Upper lobe of left lung (tissue), 4 donors: Measurements from ENCODE around the gene PYROXD2.

ENCODE experiments used
- EP300 ChIP-seq, 4 donors: sonication (generic); formaldehyde crosslinking; IDR thresholded peaks; one replicate each; pipeline ENCODE4 v1.5.1; 2017; ENCODE audit warnings: antibody characterized with exemption in 4 of 4, control low read depth in 2 of 4
- POLR2A ChIP-seq, 4 donors: fragments of 450-650 bp; IDR thresholded peaks; one replicate each; pipeline ENCODE4 v1.5.1; 2016 to 2017; ENCODE audit warnings: antibody characterized with exemption in 4 of 4, mild to moderate bottlenecking in 2 of 4
- POLR2AphosphoS5 ChIP-seq, 2 donors: sonication (generic); formaldehyde crosslinking; IDR thresholded peaks; one replicate each; pipeline ENCODE4 v1.5.1; 2017; ENCODE audit warnings: antibody characterized with exemption in 2 of 2
- TF ChIP-seq, protein P1 (sequence below), 6 experiments: fragments of 450-650 bp in 4 of 6; fragments of 200-600 bp in 2 of 6; sonication (generic) in 2 of 6; IDR thresholded peaks; one replicate each; pipeline ENCODE4 v1.5.1; 2016 to 2019; ENCODE audit warnings: antibody characterized with exemption in 6 of 6

- TF ChIP-seq, protein P1, sequence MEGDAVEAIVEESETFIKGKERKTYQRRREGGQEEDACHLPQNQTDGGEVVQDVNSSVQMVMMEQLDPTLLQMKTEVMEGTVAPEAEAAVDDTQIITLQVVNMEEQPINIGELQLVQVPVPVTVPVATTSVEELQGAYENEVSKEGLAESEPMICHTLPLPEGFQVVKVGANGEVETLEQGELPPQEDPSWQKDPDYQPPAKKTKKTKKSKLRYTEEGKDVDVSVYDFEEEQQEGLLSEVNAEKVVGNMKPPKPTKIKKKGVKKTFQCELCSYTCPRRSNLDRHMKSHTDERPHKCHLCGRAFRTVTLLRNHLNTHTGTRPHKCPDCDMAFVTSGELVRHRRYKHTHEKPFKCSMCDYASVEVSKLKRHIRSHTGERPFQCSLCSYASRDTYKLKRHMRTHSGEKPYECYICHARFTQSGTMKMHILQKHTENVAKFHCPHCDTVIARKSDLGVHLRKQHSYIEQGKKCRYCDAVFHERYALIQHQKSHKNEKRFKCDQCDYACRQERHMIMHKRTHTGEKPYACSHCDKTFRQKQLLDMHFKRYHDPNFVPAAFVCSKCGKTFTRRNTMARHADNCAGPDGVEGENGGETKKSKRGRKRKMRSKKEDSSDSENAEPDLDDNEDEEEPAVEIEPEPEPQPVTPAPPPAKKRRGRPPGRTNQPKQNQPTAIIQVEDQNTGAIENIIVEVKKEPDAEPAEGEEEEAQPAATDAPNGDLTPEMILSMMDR (IDR thresholded peaks at IDR 0.05): no peak
- TF ChIP-seq POLR2AphosphoS5 (IDR thresholded peaks at IDR 0.05) (no peak), POLR2A (IDR thresholded peaks at IDR 0.05) (no peak), EP300 (IDR thresholded peaks at IDR 0.05) (no peak)
Measured at GRCh38 chr10:98408799-98409198, 6.2 kb downstream of the PYROXD2 start.
